HG03066 (cell line): ENCODE results near the gene DNAJC15.
A peak's percentile ranks its signal among the peaks of the same experiment; 100 is the strongest.

Experiments
- ATAC-seq: cut with Tn5 transposase; IDR thresholded peaks from one replicate; pipeline ENCODE4 v1.9.1; 2021; ENCODE audit warnings: low read depth; ENCODE audit not compliant: unreplicated experiment

DNAJC15 gene

GRCh38 chr13:43079392-43079931, 56.1 kb downstream of the DNAJC15 start:
- ATAC-seq = no peak

GRCh38 chr13:43080199-43080598, 56.8 kb downstream of the DNAJC15 start:
- ATAC-seq = no peak

- ATAC-seq = no peak
These were observed 58.5 kb downstream of the DNAJC15 start for GRCh38 chr13:43081866-43082265.

GRCh38 chr13:43083750-43084149, 60.4 kb downstream of the DNAJC15 start:
- no peak for ATAC-seq

- ATAC-seq = no peak
These were observed 62.2 kb downstream of the DNAJC15 start for GRCh38 chr13:43085545-43085944.

GRCh38 chr13:43086181-43086580, 62.8 kb downstream of the DNAJC15 start:
- no peak for ATAC-seq

GRCh38 chr13:43088093-43088511, 64.7 kb downstream of the DNAJC15 start:
- no peak for ATAC-seq

GRCh38 chr13:43089912-43090498, 66.6 kb downstream of the DNAJC15 start:
- no peak for ATAC-seq

- peak; percentile 78 for ATAC-seq
These were observed 71.5 kb downstream of the DNAJC15 start for GRCh38 chr13:43094901-43095300.

- no peak for ATAC-seq
These were observed 72.7 kb downstream of the DNAJC15 start for GRCh38 chr13:43095771-43096719.

- ATAC-seq = no peak
These were observed 77.3 kb downstream of the DNAJC15 start for GRCh38 chr13:43100667-43101066.

- ATAC-seq = no peak
These were observed 78.9 kb downstream of the DNAJC15 start for GRCh38 chr13:43102304-43102703.

- ATAC-seq = no peak
These were observed 84.4 kb downstream of the DNAJC15 start for GRCh38 chr13:43107780-43108179.

- ATAC-seq = no peak
These were observed 86.7 kb downstream of the DNAJC15 start for GRCh38 chr13:43110036-43110435.

- ATAC-seq = no peak
These were observed 87.3 kb downstream of the DNAJC15 start for GRCh38 chr13:43110658-43111057.

GRCh38 chr13:43111559-43112400, 88.4 kb downstream of the DNAJC15 start:
- ATAC-seq = no peak

- no peak for ATAC-seq
These were observed 90.2 kb downstream of the DNAJC15 start for GRCh38 chr13:43113603-43114002.

- no peak for ATAC-seq
These were observed 91.1 kb downstream of the DNAJC15 start for GRCh38 chr13:43114504-43114903.

GRCh38 chr13:43115141-43115540, 91.8 kb downstream of the DNAJC15 start:
- ATAC-seq = no peak

GRCh38 chr13:43116242-43116641, 92.9 kb downstream of the DNAJC15 start:
- no peak for ATAC-seq

GRCh38 chr13:43118521-43118920, 95.1 kb downstream of the DNAJC15 start:
- no peak for ATAC-seq
